Eye (tissue), 1 donor: ENCODE data around the gene PKNOX2.

Experiments
- DNase-seq: peaks from one replicate; pipeline ENCODE4 v3.0.0-alpha.2; 2015

Gene PKNOX2

GRCh38 chr11:125239585-125240560 lies 75.3 kb downstream of the PKNOX2 start:
- DNase-seq: no peak

GRCh38 chr11:125241104-125241503 lies 76.6 kb downstream of the PKNOX2 start:
- DNase-seq: no peak

- no peak for DNase-seq
These were observed 77.7 kb downstream of the PKNOX2 start for GRCh38 chr11:125242141-125242775.

- no peak for DNase-seq
These were observed 79.6 kb downstream of the PKNOX2 start for GRCh38 chr11:125244166-125244565.

- DNase-seq: no peak
These were observed 80.7 kb downstream of the PKNOX2 start for GRCh38 chr11:125245299-125245698.

- DNase-seq: no peak
These were observed 82.9 kb downstream of the PKNOX2 start for GRCh38 chr11:125247431-125247830.

- no peak for DNase-seq
These were observed 86.0 kb downstream of the PKNOX2 start for GRCh38 chr11:125250318-125251213.

GRCh38 chr11:125251214-125251545 lies 86.6 kb downstream of the PKNOX2 start:
- no peak for DNase-seq

- DNase-seq: no peak
These were observed 87.4 kb downstream of the PKNOX2 start for GRCh38 chr11:125251956-125252355.

GRCh38 chr11:125253289-125253688 lies 88.7 kb downstream of the PKNOX2 start:
- no peak for DNase-seq

GRCh38 chr11:125253795-125254525 lies 89.4 kb downstream of the PKNOX2 start:
- no peak for DNase-seq

GRCh38 chr11:125256541-125257189 lies 92.1 kb downstream of the PKNOX2 start:
- DNase-seq: no peak

- no peak for DNase-seq
These were observed 92.6 kb downstream of the PKNOX2 start for GRCh38 chr11:125257190-125257579.

GRCh38 chr11:125257751-125258150 lies 93.2 kb downstream of the PKNOX2 start:
- no peak for DNase-seq

- no peak for DNase-seq
These were observed 93.9 kb downstream of the PKNOX2 start for GRCh38 chr11:125258291-125259032.

GRCh38 chr11:125261588-125261987 lies 97.0 kb downstream of the PKNOX2 start:
- peak; percentile 41 for DNase-seq

GRCh38 chr11:125262194-125262829 lies 97.8 kb downstream of the PKNOX2 start:
- DNase-seq: peak; percentile 77

- no peak for DNase-seq
These were observed 98.3 kb downstream of the PKNOX2 start for GRCh38 chr11:125262830-125263218.

- DNase-seq: peak; percentile 97
These were observed 98.8 kb downstream of the PKNOX2 start for GRCh38 chr11:125263268-125263790.
